Adrenal gland (tissue), 12 donors: ENCODE results near the gene SLC1A7. TPM values are rescaled to one million over a fixed set of nuclear protein-coding genes. Genes with fewer than 3 reads are reported as not detected.
A peak's percentile ranks its signal among the peaks of the same experiment; 100 is the strongest.

Source experiments
- DNase-seq, 7 donors: peaks; one replicate each; pipeline ENCODE4 v3.0.0-alpha.2; 2019 to 2020
- H3K27ac ChIP-seq, 5 donors: fragments of 200-600 bp; sonication (generic) in 4 of 5; 1 replicate in 3 of 5; 2 replicates in 2 of 5; pipeline versions ENCODE4 v1.5.1 to v1.8.0; 2016 to 2020; ENCODE audit warnings: mild to moderate bottlenecking in 1 of 5
- H3K27me3 ChIP-seq: fragments of 200-600 bp; 2 replicates; pipeline ENCODE4 v1.8.0; 2021
- H3K36me3 ChIP-seq, 2 donors: fragments of 200-600 bp; replicated peaks in 1 of 2; 1 replicate in 1 of 2; 2 replicates in 1 of 2; pipeline versions ENCODE4 v1.5.1 to v1.8.0; 2018 to 2022
- H3K4me1 ChIP-seq, 2 donors: fragments of 200-600 bp; replicated peaks in 1 of 2; 1 replicate in 1 of 2; 2 replicates in 1 of 2; pipeline versions ENCODE4 v1.5.1 to v1.8.0; 2018 to 2021
- H3K4me3 ChIP-seq, 4 donors: fragments of 200-600 bp; sonication (generic) in 3 of 4; one replicate each; pipeline ENCODE4 v1.5.1; 2016 to 2018
- H3K9me3 ChIP-seq, 3 donors: fragments of 200-600 bp; sonication (generic) in 1 of 3; replicated peaks in 1 of 3; 1 replicate in 2 of 3; 2 replicates in 1 of 3; pipeline versions ENCODE4 v1.5.1 to v1.8.0; 2016 to 2021
- CTCF ChIP-seq, 6 experiments: fragments of 450-650 bp in 4 of 6; fragments of 200-600 bp in 2 of 6; sonication (generic) in 1 of 6; IDR thresholded peaks; 1 replicate in 5 of 6; 2 replicates in 1 of 6; pipeline versions ENCODE4 v1.5.1 to v1.8.0; 2016 to 2021; ENCODE audit warnings: antibody characterized with exemption in 6 of 6, mild to moderate bottlenecking in 2 of 6, moderate library complexity in 1 of 6
- POLR2A ChIP-seq, 2 donors: fragments of 450-650 bp; IDR thresholded peaks; one replicate each; pipeline ENCODE4 v1.6.1; 2017; ENCODE audit warnings: antibody characterized with exemption in 2 of 2, mild to moderate bottlenecking in 2 of 2, moderate library complexity in 1 of 2
- WGBS, 4 donors: extraction: QIAGEN DNeasy Blood & Tissue Kit in 2 of 4; methylation state at CpG; one replicate each; pipeline versions ENCODE4 v1.1.5 to v1.1.7; 2013 to 2017; 5-methylcytosine and 5-hydroxymethylcytosine counted together
- intact Hi-C, 2 donors: fragments of 100-400 bp; cut with DNase I; formaldehyde crosslinking; loops; one replicate each; pipeline versions ENCODE4 v1.14.1 to v1.15.0; 2022 to 2023
- polyA plus RNA-seq, 3 donors: library from polyadenylated mRNA; stranded (reverse); fragments of 200-250 nt in 2 of 3; fragments of 350-450 nt in 1 of 3; fragmentation: Illumina TruSeq in 1 of 3; extraction: RNeasy Lipid Tissue Mini Kit (QIAGEN cat#74804) in 1 of 3; gene quantifications; one replicate each; pipeline ENCODE4 v1.2.3, GENCODE V29; 2013 to 2014
- total RNA-seq, 9 donors: library from RNA; depleted of rRNA in 4 of 9; stranded (reverse); fragments of >200 nt in 4 of 9; fragments of 120-200 nt in 1 of 9; fragmentation: NEBNext Ultra II Directional in 1 of 9; extraction: Animal tissue kit (Norgen Biotek cat#: 25700) in 1 of 9; gene quantifications; one replicate each; pipeline versions ENCODE4 v1.1.0 to v1.2.4, GENCODE V29; 2013 to 2023
- donor health status: healthy with polysubstance abuse.
- donor health status: Bipolar disorder and iron deficiency.
- donor health status: DM: yes; HTN: yes; CAD: no.
- donor health status: DM: no; HTN: no; CAD: no.
- donor health status: DM: no; HTN: no; CAD: no.
- donor health status: DM: yes; HTN: yes; CAD: no.

Gene SLC1A7
- total and polyA plus RNA-seq, 12 donors = 0.05 to 1.6 (median 0.17) TPM; not detected in 7

GRCh38 chr1:53114581-53115400, 27.6 kb downstream of the SLC1A7 start:
- no peaks in the 10 kb centered on the region for H3K36me3 ChIP-seq
- intact Hi-C loops = no loop called here
- no peak for DNase-seq
- no peak overlapping the region for H3K4me3 ChIP-seq
- H3K9me3 ChIP-seq = no peaks in the 10 kb centered on the region
- H3K27me3 ChIP-seq = no peaks in the 10 kb centered on the region
- H3K4me1 ChIP-seq = peaks cover 0 to 3% of the 10 kb centered on the region in 2 donors
- 82 to 93% (median 87%) methylated on average over 13 to 24 of the region's 24 CpGs for WGBS, 4 donors
- peak overlapping the region in 1 of 5 donors; percentile 49 for H3K27ac ChIP-seq
- TF ChIP-seq CTCF (IDR thresholded peaks at IDR 0.05) = no peak
- no peak for TF ChIP-seq POLR2A (IDR thresholded peaks at IDR 0.05)

- Histone ChIP-seq H3K4me3 (no peak overlapping the region), H3K9me3 (no peaks in the 10 kb centered on the region), H3K27ac (no peak overlapping the region), H3K27me3 (no peaks in the 10 kb centered on the region), H3K4me1 (peaks cover 0 to 3% of the 10 kb centered on the region in 2 donors), H3K36me3 (no peaks in the 10 kb centered on the region)
- intact Hi-C loops = no loop called here
- 91 to 100% (median 94%) methylated on average over 2 to 6 of the region's 6 CpGs for WGBS, 4 donors
- DNase-seq = no peak
- TF ChIP-seq CTCF (IDR thresholded peaks at IDR 0.05) (no peak), POLR2A (IDR thresholded peaks at IDR 0.05) (no peak)
Observed at GRCh38 chr1:53114090-53114489, 28.3 kb downstream of the SLC1A7 start.

- WGBS, 4 donors = 77 to 92% (median 86%) methylated on average over 4 of the region's 4 CpGs
- no peaks in the 10 kb centered on the region for H3K27me3 ChIP-seq
- peaks cover 0 to 3% of the 10 kb centered on the region in 2 donors for H3K4me1 ChIP-seq
- no peaks in the 10 kb centered on the region for H3K36me3 ChIP-seq
- no peak for DNase-seq
- intact Hi-C loops = no loop called here
- TF ChIP-seq CTCF (IDR thresholded peaks at IDR 0.05) (no peak), POLR2A (IDR thresholded peaks at IDR 0.05) (no peak)
- H3K4me3 ChIP-seq = no peak overlapping the region
- H3K9me3 ChIP-seq = no peaks in the 10 kb centered on the region
- no peak overlapping the region for H3K27ac ChIP-seq
Observed at GRCh38 chr1:53112861-53113260, 29.6 kb downstream of the SLC1A7 start.

GRCh38 chr1:53112271-53112774, 30.1 kb downstream of the SLC1A7 start:
- Histone ChIP-seq H3K36me3 (no peaks in the 10 kb centered on the region), H3K4me3 (no peak overlapping the region), H3K27me3 (no peaks in the 10 kb centered on the region), H3K4me1 (peaks cover 0 to 3% of the 10 kb centered on the region in 2 donors), H3K9me3 (no peaks in the 10 kb centered on the region), H3K27ac (no peak overlapping the region)
- 43 to 73% (median 64%) methylated on average over 2 of the region's 2 CpGs for WGBS, 4 donors
- intact Hi-C loops = no loop called here
- DNase-seq = no peak
- TF ChIP-seq CTCF (IDR thresholded peaks at IDR 0.05) (no peak), POLR2A (IDR thresholded peaks at IDR 0.05) (no peak)
